HG03521 (cell line): ENCODE results near the gene GSTT2B.
"Not testable (repeated sequence)": the region's sequence is repeated elsewhere in the genome, so short reads cannot be mapped to it uniquely, and the experiment has no call there.

Source experiments
- ATAC-seq: cut with Tn5 transposase; IDR thresholded peaks from one replicate; pipeline ENCODE4 v1.9.1; 2021; ENCODE audit warnings: mild to moderate bottlenecking, moderate library complexity; ENCODE audit not compliant: unreplicated experiment

Gene GSTT2B

GRCh38 chr22:23907423-23907822 lies 53.6 kb downstream of the GSTT2B start:
- not testable (repeated sequence) for ATAC-seq
